ENCODE results near the gene RDM1.
"Not testable (repeated sequence)": the region's sequence is repeated elsewhere in the genome, so short reads cannot be mapped to it uniquely, and the experiment has no call there.

The RDM1 gene

GRCh38 chr17:35897772-35898171, 32.8 kb downstream of the RDM1 start:
- DNase-seq = not testable (repeated sequence)

DNA sequence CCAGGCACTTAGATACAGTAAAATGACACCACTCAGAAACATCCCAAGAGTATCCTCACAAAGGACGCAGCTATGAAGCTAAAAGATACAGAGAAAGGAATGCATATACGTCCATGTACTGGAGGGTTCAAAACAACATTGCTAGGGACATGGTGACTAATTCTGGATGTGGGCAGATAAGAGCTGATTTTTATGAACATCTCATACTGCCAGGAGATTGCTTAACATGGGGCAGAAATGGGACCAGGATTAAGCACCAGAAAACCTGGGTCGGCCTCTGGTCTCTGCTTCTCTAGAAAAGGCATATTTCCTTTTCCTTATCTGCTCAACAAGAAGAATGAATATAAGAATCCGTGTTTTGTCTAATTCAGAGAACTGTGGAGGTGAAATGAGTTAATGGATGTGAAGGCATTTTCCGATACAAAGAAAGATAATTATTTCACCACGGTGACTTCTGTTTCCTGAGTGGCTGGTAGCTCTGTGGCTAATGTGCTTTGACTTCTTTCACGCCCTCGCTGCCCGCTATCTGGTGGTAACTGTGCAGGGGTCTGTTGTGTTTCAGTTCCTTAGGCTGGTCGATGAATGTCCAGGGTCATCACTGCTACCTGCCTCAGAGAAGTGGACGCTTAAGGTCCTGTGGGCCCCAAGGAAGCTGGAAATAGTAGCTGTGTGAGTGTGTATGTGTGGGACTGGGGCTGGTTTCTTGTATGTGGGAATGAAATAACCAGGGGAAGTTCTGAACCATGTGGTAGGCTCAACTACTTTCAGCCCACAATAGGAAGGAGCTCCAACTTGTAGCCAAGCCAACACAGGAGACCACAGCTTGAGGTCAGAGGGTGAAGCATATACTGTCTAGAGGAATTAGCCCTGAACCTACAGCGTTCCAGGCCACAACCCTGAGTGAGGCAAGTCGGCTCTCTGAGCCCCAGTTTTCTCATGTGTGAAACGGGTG, 34.7 kb downstream of the RDM1 start:
- DNase-seq = no peak

GRCh38 chr17:35894206-35894605, 36.4 kb downstream of the RDM1 start:
- no peak for DNase-seq

- no peak for DNase-seq
These were observed 36.8 kb downstream of the RDM1 start for GRCh38 chr17:35893751-35894150.

DNA sequence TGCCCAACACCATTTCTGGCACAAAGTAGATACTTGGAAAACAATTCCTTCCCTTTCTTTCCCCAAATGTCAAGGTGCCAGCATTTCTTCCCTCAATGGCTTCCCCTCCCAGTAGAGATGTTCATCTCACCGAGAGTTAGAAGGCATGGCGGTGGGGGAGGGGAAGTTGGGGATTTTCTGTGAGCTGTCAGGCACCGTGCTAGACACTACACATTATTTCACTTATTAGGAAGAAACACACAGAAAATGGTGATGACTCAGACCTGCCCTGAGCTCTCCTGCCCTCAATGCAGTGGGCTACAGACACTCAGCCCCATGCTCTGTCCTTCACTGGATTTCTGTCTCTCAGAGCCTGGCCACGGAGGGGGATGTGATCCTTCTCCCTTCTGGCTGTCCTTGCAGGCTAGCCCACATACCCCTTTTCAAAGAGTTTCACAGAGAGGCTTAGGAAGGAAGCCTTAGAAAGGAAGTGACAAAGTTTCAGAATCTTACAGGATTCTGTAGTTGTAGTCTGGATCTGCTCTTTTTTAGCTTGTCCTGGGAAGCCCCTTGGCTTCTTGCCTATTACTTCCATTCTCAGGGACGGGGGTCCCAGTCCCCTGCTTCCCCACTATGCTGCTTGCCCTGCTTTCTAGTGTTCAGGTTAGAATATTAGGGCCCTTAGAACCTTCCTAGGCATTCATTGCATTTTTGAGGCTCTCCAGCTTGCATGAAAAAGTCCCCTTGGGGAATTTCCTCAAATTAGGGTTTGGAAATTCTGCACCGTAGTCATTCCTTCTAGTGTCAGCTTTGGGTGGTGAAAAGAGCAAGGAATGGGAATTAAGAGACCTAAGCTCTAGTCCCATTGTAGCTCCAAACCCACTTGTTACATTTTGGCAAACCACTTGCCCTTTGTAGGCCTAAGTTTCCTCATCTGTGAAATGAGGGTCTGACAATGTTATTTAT, 38.2 kb downstream of the RDM1 start:
- DNase-seq = no peak

DNA sequence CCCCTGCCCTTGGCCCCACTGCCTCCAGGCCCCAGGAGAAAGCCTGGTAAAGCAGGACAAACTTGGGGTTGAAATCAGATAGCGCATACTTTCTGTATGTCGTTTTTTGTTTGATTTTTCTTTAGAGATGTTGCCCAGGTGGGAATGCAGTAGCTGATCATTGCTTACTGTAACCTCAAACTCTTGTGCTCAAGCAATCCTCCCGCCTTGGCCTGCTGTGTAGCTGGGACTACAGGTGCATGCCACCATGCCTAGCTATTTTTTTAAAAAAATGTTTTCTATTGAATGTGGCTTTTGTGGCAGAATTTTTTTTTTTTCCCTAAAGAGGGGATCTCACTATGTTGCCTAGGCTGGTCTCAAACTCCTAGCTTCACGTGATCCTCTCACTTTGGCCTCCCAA, 39.3 kb downstream of the RDM1 start:
- no peak for DNase-seq

- DNase-seq = no peak
These were observed 39.8 kb downstream of the RDM1 start for GRCh38 chr17:35890774-35891155.

- no peak for DNase-seq
These were observed 40.5 kb downstream of the RDM1 start for GRCh38 chr17:35889818-35890773.

GRCh38 chr17:35889241-35889640, 41.3 kb downstream of the RDM1 start:
- DNase-seq = no peak

GRCh38 chr17:35879773-35880654, 50.6 kb downstream of the RDM1 start, which contains the start of gene CCL5:
Gene CCL5, minus strand, starts transcription at chr17:35880360.
- DNase-seq = no peak

DNA sequence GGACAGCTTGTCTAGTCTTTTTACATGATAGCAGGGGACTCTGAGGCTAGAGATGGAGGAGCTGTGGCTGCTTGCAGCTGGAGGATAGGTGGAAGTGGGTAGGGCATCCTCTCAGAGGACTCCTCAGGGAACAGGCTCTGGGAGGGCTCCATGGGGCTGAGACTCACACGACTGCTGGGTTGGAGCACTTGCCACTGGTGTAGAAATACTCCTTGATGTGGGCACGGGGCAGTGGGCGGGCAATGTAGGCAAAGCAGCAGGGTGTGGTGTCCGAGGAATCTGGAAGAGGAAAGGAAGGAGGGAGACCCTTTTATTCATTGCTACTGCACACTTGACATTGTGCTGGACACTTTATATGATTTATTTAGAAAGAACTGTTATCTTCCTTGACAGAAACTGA, 52.2 kb downstream of the RDM1 start:
- no peak for DNase-seq

- DNase-seq = no peak
These were observed 53.1 kb downstream of the RDM1 start for GRCh38 chr17:35877345-35878029.

GRCh38 chr17:35876534-35876933, 54.0 kb downstream of the RDM1 start:
- DNase-seq = no peak

- no peak for DNase-seq
These were observed 54.8 kb downstream of the RDM1 start for GRCh38 chr17:35875800-35876139.

DNA sequence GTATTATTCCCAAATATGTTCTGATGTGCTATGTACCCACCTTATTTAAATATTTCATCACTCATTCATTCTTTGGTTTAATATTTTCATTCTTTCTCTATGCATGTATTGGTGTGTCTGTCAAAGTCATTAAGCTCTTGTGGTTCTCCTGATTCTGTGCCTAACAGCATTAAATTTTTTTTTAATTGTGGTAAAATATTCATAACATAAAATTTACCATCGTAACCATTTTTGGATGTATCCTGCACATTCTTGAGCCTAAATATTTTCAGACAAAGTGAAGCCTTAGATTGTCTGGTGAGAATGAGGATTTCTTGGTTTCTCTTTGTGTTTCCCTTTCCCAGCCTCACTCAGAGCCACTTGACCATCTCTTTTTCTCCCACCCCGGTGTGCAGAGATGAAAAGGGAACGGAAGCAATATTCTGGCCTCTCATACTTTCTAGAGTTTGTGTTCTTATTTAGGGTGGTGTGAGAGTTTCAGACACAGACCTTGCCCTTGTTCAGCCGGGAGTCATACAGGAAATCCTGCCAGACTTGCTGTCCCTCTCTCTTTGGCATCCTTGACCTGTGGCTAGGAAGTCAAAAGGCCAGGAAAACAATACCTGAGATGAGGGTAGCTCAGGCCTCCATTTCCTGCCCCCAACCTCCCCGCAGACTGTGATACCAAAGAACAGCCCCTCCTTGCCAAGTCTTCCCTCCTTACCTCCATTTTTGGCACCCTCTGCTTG, 55.3 kb downstream of the RDM1 start:
- no peak for DNase-seq

DNA sequence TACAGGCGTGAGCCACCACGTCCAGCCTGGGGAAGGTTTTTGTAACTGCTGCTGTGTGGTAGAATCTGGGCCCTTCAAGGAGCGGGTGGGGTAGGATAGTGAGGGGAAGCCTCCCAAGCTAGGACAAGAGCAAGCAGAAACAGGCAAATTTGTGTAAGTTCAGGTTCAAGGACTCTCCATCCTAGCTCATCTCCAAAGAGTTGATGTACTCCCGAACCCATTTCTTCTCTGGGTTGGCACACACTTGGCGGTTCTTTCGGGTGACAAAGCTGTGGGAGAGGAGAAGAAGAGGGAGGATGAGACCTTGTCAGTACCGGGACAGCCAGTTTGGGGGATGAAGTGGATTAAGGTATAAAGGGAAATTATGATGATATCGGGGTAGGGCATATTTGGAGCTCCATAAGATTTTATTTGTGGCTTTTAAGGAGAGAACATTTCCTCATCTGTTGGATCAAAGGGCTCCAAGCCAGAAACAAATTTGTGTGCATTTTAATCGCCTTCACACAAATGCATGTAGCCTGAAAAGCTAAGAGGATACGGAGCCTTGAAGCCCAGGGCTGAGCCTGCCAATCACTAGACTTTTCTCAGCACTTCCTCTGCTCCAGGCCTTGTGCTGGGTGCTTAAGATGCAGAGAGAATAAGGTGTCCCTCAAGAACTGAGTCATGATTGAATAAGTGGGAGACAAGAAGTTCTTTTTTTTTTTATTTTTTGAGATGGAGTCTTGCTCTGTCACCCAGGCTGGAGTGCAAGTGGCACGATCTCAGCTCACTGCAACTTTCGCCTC, 58.2 kb downstream of the RDM1 start:
- DNase-seq = no peak

- DNase-seq = no peak
These were observed 59.4 kb downstream of the RDM1 start for GRCh38 chr17:35870906-35871819.

DNA sequence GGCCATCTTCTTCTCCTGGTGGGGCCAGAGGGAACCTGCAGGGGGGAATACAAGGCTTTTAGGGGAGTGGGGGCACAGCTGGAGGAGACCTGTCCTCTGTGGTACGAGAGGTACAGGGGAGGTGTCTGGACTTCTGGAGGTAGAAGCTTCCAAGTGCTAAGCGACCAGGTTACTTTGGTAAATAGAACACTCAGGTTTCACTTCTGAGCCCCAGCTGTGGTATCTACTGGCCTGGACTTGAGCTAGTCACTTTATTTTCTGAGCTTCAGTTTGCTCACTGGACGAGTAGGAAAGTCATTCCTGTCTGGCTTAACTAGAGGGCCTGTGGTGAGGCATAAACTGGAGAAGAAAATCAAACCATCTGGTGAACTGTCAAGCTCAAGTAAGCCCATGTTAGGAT, 61.8 kb downstream of the RDM1 start, which contains the start of gene HEATR9:
TSS of gene HEATR9 (minus strand) at position 155 of the 400 bp plus-strand sequence. CDS start at position 6, 149 bp downstream.
- DNase-seq = no peak
